ENCODE results near the gene PREX1.

Gene PREX1

DNA sequence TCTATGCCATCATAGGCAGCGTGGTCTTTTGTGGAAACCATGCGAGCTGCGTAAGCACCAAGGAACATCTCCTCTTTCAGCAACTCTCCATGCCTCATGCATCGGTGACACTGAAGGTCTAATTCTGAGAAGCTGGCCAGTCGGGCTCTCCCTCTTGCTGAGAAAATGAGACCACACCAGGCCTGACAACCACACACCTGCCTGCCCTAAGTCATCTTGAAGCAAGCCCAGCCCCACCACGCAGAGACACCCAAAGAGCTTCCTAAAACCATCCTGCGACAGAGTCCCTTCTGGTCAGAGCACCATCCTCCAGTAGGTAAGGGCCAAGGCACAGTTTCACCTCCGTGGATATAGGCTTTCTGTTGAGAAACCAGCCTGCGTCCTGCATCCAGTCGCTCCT is 26.6 kb downstream of the PREX1 start:
- peaks cover 0 to 46% (median 0%) of the 10 kb centered on the region in 11 experiments; a peak in 8 of 22 replicates for H3K36me3 ChIP-seq
- peaks cover 30 to 64% (median 48%) of the 10 kb centered on the region in 10 experiments for H3K4me1 ChIP-seq
- H3K27me3 ChIP-seq, result no peaks in the 10 kb centered on the region
- H3K27ac ChIP-seq, result no peak overlapping the region
- H3K9me3 ChIP-seq (replicated peaks in 1 of 11), result peaks cover 0 to 3% (median 0%) of the 10 kb centered on the region in 11 experiments; a peak in 4 of 22 replicates
- H4K20me1 ChIP-seq, result peaks cover 0 to 100% (median 6%) of the 10 kb centered on the region in 11 experiments; a peak in 11 of 22 replicates
- TF ChIP-seq Cebpa-rat (IDR thresholded peaks at IDR 0.05), result no peak
- no peak overlapping the region for H3K9ac ChIP-seq
- no peak overlapping the region for H3K4me3 ChIP-seq
- 0 out of 22 replicates have a peak overlapping the region, but pooled peaks of 1 of the 11 experiments have one; percentile 0 for H3K4me2 ChIP-seq

DNA sequence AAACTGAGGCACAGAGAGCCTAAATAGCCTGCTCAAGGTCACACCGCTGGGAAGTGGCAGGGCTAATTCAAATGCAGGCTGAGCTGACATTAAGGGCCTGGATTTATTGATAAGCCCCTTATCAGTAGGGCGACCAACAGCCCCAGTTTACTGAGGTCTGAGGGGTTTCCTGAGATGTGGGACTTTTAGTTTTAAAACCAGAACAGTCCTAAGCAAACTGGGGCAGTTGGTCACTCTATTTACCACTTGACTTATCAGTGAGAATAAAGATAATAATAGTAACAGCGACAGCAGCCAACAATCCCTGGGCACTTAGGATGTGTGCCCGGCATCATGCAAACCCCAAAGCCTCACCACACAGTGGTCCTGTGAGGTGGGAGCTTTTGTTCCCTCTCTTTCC is 27.6 kb downstream of the PREX1 start:
- H3K27me3 ChIP-seq, result no peaks in the 10 kb centered on the region
- peaks cover 0 to 100% (median 7%) of the 10 kb centered on the region in 11 experiments; a peak in 11 of 22 replicates for H4K20me1 ChIP-seq
- no peak overlapping the region for H3K4me3 ChIP-seq
- H3K4me1 ChIP-seq, result peaks cover 31 to 64% (median 48%) of the 10 kb centered on the region in 10 experiments
- H3K4me2 ChIP-seq, result peak overlapping the region in 4 of 11 experiments; percentile 5 to 27 (median 26); a peak in 6 of 22 replicates
- H3K27ac ChIP-seq, result peak overlapping the region in 1 of 11 experiments; percentile 45; a peak in 1 of 22 replicates
- no peaks in the 10 kb centered on the region; a peak in 2 of 22 replicates for H3K9me3 ChIP-seq (replicated peaks in 1 of 11)
- peak overlapping the region in 4 of 11 experiments; percentile 7 to 38 (median 26); a peak in 4 of 22 replicates for H3K9ac ChIP-seq
- no peak for TF ChIP-seq Cebpa-rat (IDR thresholded peaks at IDR 0.05)
- peaks cover 0 to 37% (median 0%) of the 10 kb centered on the region in 11 experiments; a peak in 8 of 22 replicates for H3K36me3 ChIP-seq

DNA sequence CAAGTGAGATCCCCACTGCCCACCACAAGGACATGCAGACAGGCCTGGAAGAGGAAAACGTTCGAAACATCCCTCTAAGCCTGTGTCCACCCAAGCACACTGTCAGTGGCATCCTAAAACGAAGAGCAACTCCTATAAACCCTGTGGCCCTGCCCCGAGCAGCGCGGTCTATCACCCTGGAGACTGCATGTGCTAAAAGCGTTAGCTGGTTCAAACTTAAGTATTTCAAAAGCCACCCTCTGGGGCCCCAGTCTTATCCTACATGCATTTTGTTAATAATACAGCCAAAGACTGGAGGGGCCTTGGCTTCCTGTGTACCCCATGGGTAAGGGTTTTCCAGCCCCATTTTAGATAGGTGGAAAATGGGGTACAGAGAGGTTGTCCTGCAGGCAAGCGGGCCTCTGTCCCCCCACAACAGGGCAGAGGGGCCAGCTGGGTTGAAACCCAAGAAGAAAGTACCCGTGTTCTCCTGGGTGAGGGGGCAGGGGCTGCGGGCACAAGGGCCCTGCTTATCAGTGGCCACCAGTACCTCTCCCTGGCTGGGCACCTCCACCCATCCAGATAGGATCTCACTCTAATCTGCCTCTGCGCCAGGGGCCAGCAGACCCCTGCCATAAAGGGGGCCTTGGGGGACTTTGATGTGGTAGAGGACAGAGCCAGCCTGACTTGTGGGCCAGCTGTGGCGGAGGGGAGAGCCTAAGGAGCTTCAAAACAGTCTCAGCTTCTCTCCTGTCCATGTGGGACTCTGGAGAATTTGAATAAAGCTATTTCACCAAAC is 28.3 kb downstream of the PREX1 start:
- Histone ChIP-seq H3K4me1 (peaks cover 38 to 67% (median 50%) of the 10 kb centered on the region in 10 experiments), H3K4me3 (no peak overlapping the region), H3K4me2 (peak overlapping the region; percentile 5 to 81 (median 25); a peak in 15 of 22 replicates), H3K9ac (peak overlapping the region in 5 of 11 experiments; percentile 7 to 49 (median 35); a peak in 6 of 22 replicates), H3K9me3 (replicated peaks in 1 of 11) (no peaks in the 10 kb centered on the region; a peak in 2 of 22 replicates), H4K20me1 (peaks cover 0 to 100% (median 13%) of the 10 kb centered on the region in 11 experiments; a peak in 11 of 22 replicates), H3K27me3 (no peaks in the 10 kb centered on the region), H3K36me3 (peaks cover 0 to 30% (median 0%) of the 10 kb centered on the region in 11 experiments; a peak in 7 of 22 replicates), H3K27ac (peak overlapping the region in 1 of 11 experiments; percentile 45; a peak in 1 of 22 replicates)
- TF ChIP-seq Cebpa-rat (IDR thresholded peaks at IDR 0.05), result no peak

DNA sequence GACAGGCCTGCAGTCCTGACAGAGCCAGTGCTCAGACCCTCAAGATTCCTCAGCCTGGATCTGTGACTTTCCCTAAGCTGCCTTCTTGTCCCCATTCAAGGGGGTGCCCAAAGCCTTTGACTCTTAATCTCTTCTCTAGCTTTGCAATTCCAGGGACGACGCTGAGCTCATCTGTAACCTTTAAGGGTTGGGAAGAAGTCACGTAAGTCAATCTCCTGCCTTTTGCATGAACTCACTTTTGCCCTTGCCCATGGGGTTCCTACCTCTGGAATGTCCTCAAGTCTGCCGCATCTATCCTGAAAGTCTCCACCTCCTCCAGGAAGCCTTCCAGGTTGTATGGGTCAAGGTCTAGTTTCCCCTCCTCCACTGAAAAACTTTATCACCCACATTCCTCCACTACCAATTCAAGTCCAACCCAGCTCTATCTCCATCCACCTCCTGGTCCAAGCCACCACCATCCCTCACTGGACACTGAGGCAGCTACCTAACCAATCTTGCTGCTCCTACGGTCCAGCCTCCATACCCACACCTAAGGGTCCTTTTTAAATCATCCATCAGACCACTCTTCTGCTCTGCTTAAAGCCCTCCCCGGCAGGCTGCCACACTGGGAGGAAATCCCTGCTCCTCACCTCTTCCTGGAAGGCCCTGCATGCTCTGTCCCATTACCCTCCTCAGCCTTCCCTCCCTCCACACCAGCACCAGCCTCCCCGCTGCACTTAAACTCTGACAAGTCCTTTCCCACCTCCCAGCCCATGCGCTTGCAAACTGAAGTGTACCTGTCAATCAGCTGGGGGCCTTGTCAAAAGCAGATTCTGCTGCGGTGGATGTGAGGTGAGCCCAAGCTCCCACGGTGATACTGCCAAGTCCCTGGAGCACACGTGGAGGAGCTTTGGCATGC is 29.7 kb downstream of the PREX1 start:
- Histone ChIP-seq H3K27me3 (no peaks in the 10 kb centered on the region), H3K9ac (peak overlapping the region in 2 of 11 experiments; percentile 15 to 28; a peak in 2 of 22 replicates), H3K4me2 (peak overlapping the region in 9 of 11 experiments; percentile 2 to 81 (median 42); a peak in 13 of 22 replicates), H4K20me1 (peaks cover 0 to 100% (median 13%) of the 10 kb centered on the region in 11 experiments; a peak in 11 of 22 replicates), H3K4me3 (no peak overlapping the region), H3K36me3 (peaks cover 0 to 21% (median 0%) of the 10 kb centered on the region in 11 experiments; a peak in 2 of 22 replicates), H3K4me1 (peaks cover 42 to 73% (median 55%) of the 10 kb centered on the region in 10 experiments), H3K27ac (no peak overlapping the region), H3K9me3 (replicated peaks in 1 of 11) (no peaks in the 10 kb centered on the region)
- no peak for TF ChIP-seq Cebpa-rat (IDR thresholded peaks at IDR 0.05)

DNA sequence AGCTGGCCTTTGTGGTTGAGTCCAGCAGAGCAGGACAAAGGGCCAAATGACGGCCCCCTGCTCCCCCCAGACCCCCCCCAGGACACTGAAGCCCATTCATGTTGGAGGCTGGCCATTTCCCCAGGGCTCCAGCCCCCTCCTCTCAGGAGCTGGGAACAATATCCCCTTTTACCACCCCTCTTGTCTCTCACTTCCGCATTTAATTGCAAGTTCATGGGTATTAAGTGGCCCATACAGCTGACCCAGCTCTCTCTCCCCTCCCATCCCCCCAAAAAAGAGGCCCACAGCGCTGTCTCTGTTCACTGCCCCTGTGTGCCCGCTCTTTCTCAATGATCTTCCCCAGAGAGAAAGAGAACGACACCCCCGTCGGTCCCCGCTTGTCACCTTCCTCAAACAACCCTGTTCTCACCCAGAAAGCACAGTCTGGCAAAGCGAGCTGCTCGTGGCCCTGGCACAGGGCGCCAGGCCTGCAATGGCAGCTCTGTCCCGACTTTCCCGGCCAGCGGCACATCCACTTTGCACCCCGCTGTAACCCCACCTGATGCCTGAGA is 30.4 kb downstream of the PREX1 start:
- H3K36me3 ChIP-seq, result peaks cover 0 to 25% (median 0%) of the 10 kb centered on the region in 11 experiments; a peak in 2 of 22 replicates
- H4K20me1 ChIP-seq, result peaks cover 0 to 100% (median 13%) of the 10 kb centered on the region in 11 experiments; a peak in 11 of 22 replicates
- H3K9ac ChIP-seq, result peak overlapping the region in 1 of 11 experiments; percentile 15; a peak in 2 of 22 replicates
- no peak overlapping the region; a peak in 1 of 22 replicates for H3K27ac ChIP-seq
- H3K4me2 ChIP-seq, result peak overlapping the region in 7 of 11 experiments; percentile 3 to 81 (median 47); a peak in 12 of 22 replicates
- no peak overlapping the region for H3K4me3 ChIP-seq
- peaks cover 35 to 73% (median 51%) of the 10 kb centered on the region in 10 experiments; a peak in 19 of 20 replicates for H3K4me1 ChIP-seq
- TF ChIP-seq Cebpa-rat (IDR thresholded peaks at IDR 0.05), result no peak
- H3K27me3 ChIP-seq, result no peaks in the 10 kb centered on the region
- no peaks in the 10 kb centered on the region for H3K9me3 ChIP-seq (replicated peaks in 1 of 11)

DNA sequence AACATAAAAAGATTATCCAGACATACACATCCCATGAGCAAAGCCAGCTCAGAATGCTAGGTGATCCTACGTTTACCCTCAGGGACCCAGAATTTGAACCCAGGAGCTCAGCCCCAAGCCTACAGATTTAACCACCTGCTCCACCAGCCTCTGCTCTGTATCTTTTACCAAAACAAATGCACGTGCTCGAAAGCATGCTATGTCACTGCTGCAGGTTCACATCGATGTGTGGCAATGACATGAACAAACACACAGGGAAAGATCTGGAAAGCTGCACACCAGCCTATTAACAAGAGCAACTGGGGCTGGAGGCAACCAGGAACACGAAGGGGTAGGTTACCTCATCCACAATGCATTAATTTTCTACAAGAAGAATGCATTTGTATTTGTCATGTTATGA is 32.1 kb downstream of the PREX1 start:
- no peaks in the 10 kb centered on the region for H3K27me3 ChIP-seq
- H3K4me2 ChIP-seq, result no peak overlapping the region; a peak in 2 of 22 replicates
- H3K4me3 ChIP-seq, result no peak overlapping the region
- H4K20me1 ChIP-seq, result peaks cover 0 to 100% (median 13%) of the 10 kb centered on the region in 11 experiments; a peak in 11 of 22 replicates
- peaks cover 0 to 15% (median 0%) of the 10 kb centered on the region in 11 experiments; a peak in 3 of 22 replicates for H3K36me3 ChIP-seq
- H3K4me1 ChIP-seq, result peaks cover 39 to 81% (median 58%) of the 10 kb centered on the region in 10 experiments; a peak in 19 of 20 replicates
- no peak overlapping the region for H3K9ac ChIP-seq
- no peak for TF ChIP-seq Cebpa-rat (IDR thresholded peaks at IDR 0.05)
- no peak overlapping the region for H3K27ac ChIP-seq
- H3K9me3 ChIP-seq (replicated peaks in 1 of 11), result no peaks in the 10 kb centered on the region

DNA sequence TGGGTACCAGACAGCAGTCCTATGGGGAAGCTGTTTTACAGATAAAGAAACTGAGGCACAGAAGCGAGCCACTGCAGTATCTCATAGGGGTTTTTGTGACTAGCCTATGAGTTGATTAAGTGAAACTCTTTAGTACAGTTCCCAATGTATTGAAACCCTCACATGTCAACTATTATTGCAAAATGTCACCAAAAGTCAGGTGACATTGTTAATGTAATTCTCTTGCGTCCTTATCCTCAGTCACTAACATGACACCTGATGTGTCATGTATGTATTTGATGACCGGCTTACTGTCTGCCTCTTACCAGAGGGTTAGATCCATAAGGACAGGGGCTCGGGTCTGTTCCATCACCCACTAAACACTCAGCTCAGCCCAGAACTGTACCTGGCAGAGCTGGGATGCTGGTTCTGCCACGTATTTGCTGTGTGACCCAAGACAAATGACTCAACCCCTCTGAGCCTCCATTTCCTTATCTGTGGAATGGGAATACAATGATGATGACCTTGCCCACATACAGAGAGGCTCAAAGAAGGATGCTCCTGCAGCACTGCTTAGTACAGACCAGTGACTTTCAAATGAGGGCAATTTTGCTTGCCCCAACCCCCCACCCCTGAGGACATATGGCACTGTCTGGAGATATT is 32.9 kb downstream of the PREX1 start:
- H3K4me1 ChIP-seq, result peaks cover 46 to 81% (median 61%) of the 10 kb centered on the region in 10 experiments; a peak in 19 of 20 replicates
- no peak overlapping the region for H3K4me3 ChIP-seq
- H4K20me1 ChIP-seq, result peaks cover 0 to 100% (median 13%) of the 10 kb centered on the region in 11 experiments; a peak in 11 of 22 replicates
- no peaks in the 10 kb centered on the region for H3K9me3 ChIP-seq (replicated peaks in 1 of 11)
- peak overlapping the region; percentile 48 to 77 (median 66) for H3K4me2 ChIP-seq
- no peak for TF ChIP-seq Cebpa-rat (IDR thresholded peaks at IDR 0.05)
- H3K27ac ChIP-seq, result peak overlapping the region in 7 of 11 experiments; percentile 37 to 61 (median 59); a peak in 9 of 22 replicates
- H3K27me3 ChIP-seq, result no peaks in the 10 kb centered on the region
- peaks cover 0 to 16% (median 0%) of the 10 kb centered on the region in 11 experiments; a peak in 2 of 22 replicates for H3K36me3 ChIP-seq
- H3K9ac ChIP-seq, result peak overlapping the region in 4 of 11 experiments; percentile 21 to 44 (median 33); a peak in 3 of 22 replicates
